ENCODE data around the gene OARD1.
A peak's percentile ranks its signal among the peaks of the same experiment; 100 is the strongest.
"Not testable (repeated sequence)": the region's sequence is repeated elsewhere in the genome, so short reads cannot be mapped to it uniquely, and the experiment has no call there.

The OARD1 gene

DNA sequence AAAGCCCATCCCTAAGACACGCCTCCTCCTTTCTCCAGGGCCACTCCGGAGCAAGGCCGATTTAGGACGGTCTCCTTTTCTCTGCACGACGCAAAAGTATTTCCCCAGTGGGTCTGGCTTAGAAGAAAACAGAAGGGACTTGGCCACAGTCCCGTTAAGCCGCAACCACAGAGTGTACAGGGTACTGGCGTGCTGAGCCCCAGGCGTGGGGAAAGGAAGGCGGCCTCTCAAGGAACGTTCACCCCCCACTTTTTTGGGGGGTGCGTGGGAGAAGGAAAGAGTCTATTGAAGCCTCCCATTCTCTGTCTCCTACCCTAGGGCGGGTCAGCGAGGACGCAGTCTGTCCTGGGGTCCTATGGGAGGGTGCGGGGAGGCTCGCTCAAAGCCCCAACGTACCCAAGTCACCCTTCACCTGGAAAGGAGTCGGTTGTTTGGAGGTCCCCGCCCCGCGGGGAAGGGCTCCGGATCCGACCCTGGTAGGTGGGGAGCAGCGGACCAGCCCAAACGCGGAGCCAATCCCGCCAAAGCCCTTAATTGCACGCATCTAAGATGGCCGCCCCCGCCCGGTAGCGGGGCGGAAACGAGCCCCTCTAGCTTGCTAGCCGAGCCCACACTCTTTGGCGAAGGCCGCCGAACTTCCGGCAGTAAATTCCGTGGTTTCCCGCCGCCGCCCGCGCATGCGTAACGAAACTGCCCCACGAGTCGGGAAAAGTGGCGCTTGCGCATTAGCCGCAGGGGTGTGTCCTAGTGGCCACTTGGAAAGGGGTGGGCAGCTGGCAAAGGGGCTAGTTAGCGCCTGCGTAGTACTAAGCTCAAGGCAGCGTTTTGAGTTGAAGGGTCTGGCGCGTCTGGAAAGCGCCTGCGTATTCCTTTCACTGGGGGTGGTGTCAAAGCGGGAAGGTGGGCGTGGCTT is at the start of gene OARD1:
Gene OARD1 (minus strand): TSS at position 434 of the 913 bp plus-strand sequence. CDS start 722 bp downstream, outside the sequence.
- DNase-seq: peak; percentile 100

DNA sequence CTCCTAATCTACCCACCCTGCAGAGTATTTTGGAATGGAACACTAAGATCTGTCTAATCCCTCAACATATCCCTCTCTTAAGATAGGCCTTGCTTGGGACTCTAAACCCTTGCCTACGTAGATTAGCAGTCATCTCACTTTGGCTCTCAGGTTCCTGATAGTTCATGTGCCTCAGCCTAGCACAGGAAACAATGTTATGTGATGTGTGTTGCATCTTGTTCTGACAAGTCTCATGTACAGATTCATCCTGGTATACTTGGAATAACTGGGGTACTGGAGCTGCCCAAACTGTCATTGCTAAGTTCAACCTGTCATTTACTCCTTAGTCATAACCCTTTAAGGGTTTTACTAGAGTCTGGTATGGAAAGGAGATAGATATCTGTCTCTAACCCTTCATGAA is 47.9 kb upstream of the OARD1 start:
- DNase-seq: no peak

DNA sequence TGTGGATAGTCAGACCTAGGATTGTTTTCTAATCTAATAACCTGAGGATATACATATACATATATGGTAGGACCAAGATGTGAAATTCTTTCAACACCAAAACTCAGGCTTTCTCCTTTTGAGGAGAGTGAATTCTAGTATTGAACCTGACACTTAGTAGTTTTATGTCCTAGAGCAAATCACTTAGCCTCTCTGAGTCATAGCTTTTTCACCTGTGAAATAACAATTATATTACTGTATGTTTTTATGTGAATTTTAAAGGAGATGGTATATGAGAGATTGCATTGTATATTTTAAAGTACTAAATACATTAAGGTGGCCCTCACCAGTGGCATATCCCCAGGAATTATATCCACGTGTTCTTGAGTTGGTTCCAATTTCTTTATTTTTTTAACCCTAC is 47.4 kb upstream of the OARD1 start:
- DNase-seq: no peak

GRCh38 chr6:41115027-41115426 is 42.9 kb upstream of the OARD1 start:
- DNase-seq: not testable (repeated sequence)

- no peak for DNase-seq
Observed at GRCh38 chr6:41111017-41111416, 38.9 kb upstream of the OARD1 start.

DNA sequence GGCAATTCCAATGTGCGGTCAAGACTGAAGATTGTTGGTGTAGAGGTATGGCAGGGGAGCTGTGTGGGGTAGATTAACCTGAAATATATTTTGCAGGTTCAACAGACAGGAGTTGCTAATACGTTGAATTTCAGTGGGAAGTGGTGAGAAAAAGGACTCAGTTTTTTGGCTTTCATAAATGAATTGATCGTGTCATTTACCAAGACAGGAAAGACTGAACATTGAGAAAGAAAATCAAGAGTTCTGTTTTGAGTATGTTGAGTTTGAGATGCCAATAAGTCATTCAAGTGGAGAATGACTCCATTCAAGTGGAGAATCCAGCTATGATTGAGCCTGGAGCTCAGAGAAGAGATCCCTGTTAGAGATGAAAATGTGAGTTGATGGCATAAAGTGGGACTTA is 31.7 kb upstream of the OARD1 start:
- no peak for DNase-seq

GRCh38 chr6:41100871-41101287 is 28.7 kb upstream of the OARD1 start:
- DNase-seq: no peak

DNA sequence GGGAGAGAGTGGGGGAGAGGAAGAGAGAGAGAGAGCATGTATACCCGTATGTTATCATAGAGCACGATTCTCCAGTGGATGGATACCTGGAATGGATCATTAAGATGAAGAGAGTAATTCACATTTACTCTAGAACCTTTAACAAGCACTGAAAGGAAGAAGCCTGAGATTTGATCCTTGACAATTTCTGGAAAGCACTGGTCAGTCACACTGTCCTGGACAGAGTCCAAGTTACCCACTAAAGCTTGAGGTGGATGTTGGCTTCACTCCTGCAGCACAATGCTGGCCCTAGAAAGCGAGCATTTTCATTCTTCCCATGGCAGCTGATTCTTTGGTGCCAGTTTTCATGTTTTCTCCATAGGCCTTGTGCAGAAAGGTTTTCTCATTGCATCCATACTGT is 26.2 kb upstream of the OARD1 start:
- DNase-seq: no peak

GRCh38 chr6:41097467-41098090 is 25.4 kb upstream of the OARD1 start:
- DNase-seq: no peak

DNA sequence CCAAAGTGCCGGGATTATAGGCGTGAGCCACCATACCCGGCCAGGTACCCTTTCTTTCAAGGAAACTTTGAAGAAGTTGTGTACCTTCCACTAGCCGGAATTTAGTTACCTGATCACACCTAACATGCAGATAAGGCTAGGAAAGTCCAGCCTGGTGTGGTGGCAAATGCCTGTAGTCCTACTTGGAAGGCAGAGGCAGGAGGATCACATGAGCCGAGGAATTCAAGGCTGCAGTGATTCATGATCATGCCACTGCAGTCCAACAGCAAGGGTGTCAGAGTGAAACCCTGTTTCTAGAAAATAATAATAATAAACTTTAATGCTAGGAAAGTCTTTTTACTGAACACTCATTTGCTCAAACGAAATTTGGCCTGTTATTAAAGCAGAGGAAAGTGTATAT is 21.6 kb upstream of the OARD1 start:
- no peak for DNase-seq

- no peak for DNase-seq
Observed at GRCh38 chr6:41092421-41093140, 20.4 kb upstream of the OARD1 start.

DNA sequence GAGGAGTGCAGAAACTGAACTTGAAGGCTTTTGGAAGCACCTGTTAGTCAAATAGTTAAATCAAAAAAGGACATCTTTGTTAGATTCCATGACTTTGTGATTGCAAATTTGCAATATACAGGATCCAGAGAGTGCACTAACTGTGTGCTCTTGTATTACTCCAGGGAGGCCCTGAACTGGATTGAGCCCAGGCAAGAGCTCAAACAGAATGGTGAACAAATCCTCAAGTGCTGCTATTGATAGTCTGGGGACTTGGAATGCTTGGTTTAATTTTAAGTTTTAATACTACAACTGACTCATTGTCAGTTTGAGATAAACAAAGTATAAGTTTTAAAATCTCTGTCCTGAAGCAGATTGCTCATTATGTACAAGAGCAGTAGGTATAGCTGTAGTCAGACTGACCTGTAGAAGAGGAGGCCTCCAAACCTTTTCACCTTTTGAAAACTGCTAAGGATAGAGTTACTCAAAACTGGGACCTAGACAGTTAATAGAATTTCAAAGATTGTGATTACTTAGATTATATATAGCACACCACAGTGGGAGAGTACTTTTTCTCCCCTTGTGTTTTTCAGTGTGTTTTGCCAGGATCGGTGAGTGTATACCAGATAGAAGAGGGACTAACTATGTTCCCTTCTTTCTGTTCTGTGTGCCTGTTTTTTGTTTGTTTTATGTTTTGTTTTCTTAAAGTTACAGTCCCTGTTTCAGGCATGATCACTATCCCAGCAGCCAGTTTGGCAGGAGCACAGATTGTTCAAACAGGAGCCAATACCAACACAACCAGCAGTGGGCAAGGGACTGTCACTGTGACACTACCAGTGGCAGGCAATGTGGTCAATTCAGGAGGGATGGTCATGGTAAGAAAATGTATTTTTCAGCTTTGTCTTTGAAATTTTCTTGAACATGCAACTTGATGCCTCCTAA is 18.9 kb upstream of the OARD1 start:
- no peak for DNase-seq

DNA sequence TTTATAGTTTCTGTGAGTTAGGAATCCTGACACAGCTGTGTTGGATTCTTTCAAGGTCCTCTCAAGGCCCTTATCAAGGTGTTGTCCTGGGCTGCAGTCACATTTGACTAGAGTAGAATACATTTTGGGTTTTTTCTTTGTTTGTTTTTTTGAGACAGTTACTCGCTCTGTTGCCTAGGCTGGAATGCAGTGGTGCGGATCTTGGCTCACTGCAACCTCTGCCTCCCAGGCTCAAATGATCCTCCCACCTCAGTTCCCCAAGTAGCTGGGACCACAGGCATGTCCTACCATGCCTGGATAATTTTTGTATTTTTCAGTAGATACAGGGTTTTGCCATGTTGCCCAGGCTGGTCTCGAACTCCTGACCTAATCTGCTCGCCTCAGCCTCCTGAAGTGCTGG is 16.3 kb upstream of the OARD1 start:
- DNase-seq: no peak

DNA sequence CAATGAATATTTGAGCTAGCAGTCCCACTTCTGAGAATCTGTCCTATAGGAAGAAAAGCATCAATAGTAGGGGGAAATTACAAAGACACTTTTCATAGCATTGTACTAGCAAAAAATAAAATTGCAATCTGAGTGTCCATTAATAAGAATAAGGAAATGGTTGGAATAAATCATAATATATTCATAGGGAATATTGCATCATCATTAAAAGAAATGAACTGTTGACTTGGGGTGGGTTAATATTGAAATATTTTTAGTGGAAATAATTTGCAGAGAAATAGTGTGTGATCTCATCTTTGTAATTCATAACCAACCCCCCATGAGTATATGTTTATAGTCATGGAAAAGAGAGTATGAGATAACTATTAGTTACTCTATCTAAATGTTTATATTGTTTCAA is 13.0 kb upstream of the OARD1 start:
- DNase-seq: no peak

GRCh38 chr6:41083072-41083471 is 10.9 kb upstream of the OARD1 start:
- DNase-seq: no peak

DNA sequence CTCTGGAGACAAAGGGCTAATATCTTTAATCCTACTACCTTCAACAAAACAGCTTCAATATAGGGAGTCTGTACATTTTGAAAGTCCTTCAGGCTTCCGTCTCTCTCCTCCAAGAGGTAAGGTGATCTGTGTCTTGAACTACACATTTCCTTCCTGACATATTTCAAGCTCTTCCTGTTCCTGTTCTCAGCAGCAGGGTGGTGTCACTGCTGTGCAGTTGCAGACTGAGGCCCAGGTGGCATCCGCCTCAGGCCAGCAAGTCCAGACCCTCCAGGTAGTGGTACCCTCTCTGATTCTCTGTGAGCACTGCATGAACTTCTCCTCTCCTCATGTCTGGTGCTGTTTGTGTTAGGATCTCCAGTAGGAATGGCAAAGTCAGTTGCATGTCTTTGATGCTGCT is 8.5 kb upstream of the OARD1 start:
- no peak for DNase-seq

- no peak for DNase-seq
Observed at GRCh38 chr6:41079080-41079479, 6.9 kb upstream of the OARD1 start.

DNA sequence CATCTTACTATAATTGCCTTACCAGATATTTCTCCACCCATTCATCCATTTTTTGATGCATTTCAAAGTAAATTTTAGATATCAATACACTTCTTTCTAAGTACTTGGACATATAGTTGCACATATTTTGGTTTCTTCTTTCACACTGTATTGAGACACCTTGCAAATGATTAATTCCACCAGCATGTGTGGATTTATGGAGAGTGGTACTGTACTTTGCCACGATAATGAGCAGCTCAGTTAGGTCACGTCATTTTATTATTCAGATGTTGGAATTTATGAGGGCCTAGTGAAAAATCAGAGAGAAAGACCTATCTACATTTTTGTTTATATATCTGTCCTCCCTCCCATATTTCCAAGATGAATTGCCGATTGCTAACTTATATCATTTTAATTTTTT is 5.9 kb upstream of the OARD1 start:
- DNase-seq: no peak

DNA sequence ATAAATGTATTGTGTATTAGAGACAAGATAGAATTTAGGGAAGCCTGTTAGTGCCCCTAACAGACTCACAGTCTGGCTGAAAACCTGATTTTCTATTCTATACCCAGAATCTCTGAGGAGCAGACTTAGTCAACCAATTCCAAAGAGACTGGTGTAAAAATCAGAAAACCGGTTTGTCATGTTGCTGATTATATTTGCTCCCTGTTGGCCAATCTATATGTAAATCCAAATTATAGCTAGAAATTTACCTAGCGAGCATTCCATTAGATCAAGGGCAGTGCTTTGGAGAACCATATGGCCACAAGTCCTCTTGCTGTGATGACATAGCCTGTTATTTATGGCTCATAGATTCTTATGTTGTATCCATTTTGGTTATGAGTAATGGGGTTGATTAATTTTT is 5.4 kb upstream of the OARD1 start:
- no peak for DNase-seq

GRCh38 chr6:41075651-41076626 is 3.8 kb upstream of the OARD1 start:
- DNase-seq: no peak

- no peak for DNase-seq
Observed at GRCh38 chr6:41074692-41075436, 2.7 kb upstream of the OARD1 start.

Data from NCI-H446 treated with DMSO at 0.1 percent for 48 hours (cell line).